CD4-positive, alpha-beta T cell treated with Interleukin-12 subunit alpha and Interleukin-12 subunit beta, for 1 hour (primary cell): ENCODE results near the gene METTL8.
"Not testable (repeated sequence)": the region's sequence is repeated elsewhere in the genome, so short reads cannot be mapped to it uniquely, and the experiment has no call there.

ENCODE experiments used
- DNase-seq: peaks from one replicate; pipeline ENCODE4 v3.0.0-alpha.2; 2020

Gene METTL8

GRCh38 chr2:171430516-171431410 lies 3.0 kb downstream of the METTL8 start:
- no peak for DNase-seq

DNA sequence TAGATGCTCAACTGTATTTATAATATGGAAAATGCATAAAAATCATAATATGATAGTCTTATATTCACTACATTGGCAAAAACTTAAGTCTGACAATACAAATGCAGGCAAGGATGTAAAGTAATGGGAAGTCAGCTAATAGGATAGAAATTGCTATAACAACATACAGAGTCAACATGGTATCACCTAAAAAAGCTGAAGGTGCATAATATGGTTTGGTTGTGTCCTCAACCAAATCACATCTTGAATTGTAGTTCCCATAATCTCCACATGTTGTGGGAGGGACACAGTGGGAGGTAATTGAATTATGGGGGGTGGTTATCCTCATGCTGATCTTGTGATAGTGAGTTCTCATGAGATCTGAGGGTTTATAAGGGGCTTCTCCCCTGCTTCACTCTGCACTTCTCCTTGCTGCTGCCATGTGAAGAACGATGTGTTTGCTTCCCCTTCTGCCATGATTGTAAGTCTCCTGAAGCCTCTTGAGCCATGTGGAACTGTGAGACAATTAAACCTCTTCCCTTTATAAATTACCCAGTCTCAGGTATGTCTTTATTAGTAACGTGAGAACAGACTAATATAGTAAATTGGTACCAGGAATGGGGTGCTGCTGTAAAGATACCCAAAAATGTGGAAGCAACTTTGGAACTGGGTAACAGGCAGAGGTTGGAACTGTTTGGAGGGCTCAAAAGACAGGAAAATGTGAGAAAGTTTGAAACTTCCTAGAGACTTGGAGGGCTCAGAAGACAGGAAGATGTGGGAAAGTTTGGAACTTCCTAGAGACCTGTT lies 10.9 kb downstream of the METTL8 start:
- DNase-seq, result not testable (repeated sequence)

GRCh38 chr2:171420728-171421563 lies 12.8 kb downstream of the METTL8 start:
- DNase-seq, result no peak

GRCh38 chr2:171419333-171419732 lies 14.5 kb downstream of the METTL8 start:
- DNase-seq, result no peak

DNA sequence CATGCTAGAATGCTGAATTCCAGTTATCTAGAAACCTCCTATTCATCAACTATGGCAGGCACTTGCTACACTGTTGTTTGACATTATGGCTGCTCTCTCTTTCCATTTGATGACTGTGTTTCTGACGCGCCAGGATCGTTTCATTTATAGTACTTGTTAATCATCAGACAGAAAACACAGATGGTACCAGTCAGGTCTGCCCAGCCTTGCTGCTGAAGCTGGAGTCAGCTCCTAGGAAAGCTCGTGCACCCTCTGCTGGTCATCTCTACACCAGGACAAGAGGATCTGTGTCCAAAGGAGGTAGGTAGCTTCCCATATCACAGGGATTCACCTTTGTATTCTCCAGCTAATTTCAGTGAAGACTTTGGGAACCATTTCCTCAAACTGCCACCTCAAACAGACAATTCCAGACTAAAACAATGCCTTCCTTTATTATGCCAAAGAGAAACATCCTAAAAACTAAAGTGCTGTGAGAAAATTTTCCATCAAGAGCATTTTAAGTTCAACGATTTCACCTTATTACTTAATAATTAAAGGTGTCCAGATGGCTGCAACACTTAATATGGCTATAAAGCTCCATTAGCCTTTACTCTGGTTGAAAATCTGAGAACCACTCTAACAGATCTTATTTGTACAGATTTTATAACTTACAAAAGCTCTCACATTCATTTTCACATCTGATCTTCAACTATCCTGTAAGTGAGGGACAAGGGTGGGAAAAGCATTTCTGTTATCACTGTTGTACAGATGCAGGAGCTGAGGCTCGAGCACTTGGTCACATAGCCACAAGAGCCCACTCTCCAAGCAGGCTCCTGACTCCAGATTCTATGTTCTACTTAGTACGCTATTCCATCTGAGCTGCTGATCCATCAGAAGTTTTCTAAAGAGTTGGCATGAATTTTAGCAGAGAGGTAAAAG lies 17.5 kb downstream of the METTL8 start:
- DNase-seq, result peak; percentile 81

- DNase-seq, result not testable (repeated sequence)
Observed at GRCh38 chr2:171414645-171415044, 19.1 kb downstream of the METTL8 start.

DNA sequence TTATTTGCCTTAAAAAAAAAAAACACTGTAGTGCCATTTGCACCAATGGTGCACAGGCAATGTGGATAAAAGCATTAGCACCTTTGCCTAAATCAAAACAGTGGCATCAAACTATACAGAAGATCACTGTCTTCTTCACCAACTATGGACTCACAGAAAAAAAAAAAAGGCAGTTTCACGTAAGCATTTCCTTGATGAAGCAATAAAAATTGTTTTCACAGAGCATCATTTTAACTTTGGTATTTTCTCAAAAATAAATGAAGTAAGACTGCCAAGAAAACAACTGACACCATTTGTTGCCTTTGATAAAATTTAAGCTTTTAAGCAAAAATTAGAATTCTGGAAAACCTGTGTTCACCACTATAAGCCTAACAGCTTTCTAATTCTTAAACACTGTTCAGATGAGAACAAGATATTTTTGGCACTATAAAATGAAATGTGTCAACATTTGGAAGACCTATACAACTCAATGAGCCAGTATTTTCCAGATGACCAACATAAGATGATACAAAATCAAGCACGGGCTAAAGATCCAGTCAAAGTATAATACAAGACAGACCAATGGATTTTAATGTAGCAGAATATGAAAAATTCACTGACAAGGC lies 21.1 kb downstream of the METTL8 start:
- no peak for DNase-seq

- no peak for DNase-seq
Observed at GRCh38 chr2:171411791-171412483, 21.9 kb downstream of the METTL8 start.

DNA sequence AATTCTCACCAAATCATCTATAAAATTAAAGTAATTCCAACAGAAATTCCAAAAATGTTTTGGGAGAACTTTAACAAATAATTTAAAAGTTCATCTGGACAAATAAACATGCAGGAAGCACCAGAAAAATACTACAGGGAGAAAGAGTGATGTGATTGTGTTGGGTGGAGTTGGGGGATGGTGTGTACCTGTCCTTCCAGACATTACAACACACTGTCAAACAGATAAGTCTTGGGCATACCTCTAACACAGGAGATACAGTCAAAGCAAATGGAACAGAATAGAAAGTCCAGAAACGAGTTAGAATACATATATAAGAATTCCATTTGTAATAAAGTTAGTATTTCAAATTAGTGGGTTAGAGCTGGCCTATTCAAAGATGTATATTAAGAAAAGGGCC lies 22.6 kb downstream of the METTL8 start:
- DNase-seq, result no peak

DNA sequence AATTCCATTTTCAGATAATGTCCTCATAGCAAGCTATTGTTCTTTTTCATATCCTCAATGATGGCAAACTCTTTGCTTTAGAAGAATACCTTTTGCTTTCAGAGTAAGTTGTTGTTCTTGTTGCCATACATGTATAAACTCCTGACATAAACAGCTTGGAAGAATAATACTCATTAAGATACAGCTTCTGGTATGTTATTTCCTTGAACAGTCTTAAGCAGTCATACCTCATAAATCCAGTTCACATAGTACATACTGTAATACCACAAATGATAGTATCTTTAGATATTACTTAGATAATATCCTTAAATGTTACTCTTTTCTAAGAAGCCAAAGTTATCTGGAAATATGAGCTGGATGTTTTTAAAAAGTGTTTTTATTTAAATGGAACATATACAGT lies 23.2 kb downstream of the METTL8 start:
- no peak for DNase-seq

DNA sequence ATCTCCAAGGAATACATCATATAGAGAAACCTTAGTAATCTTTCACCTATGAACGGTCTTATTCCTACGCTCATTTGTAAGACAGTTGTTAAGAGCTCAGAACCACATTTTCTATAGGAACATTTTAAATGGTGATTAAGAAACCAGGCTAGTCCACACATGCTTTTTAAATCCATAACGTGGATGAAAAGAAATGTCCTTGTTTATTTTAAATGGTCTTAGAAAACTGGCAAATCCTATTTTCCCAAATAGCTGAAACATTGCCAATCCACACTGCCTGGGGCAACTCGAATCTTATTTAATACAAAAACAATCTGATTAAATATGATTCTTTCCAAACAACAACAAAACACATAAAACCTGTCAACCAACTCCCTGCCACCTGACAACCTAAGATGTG lies 23.7 kb downstream of the METTL8 start:
- no peak for DNase-seq

- DNase-seq, result peak; percentile 16
Observed at GRCh38 chr2:171409436-171409971, 24.3 kb downstream of the METTL8 start.

DNA sequence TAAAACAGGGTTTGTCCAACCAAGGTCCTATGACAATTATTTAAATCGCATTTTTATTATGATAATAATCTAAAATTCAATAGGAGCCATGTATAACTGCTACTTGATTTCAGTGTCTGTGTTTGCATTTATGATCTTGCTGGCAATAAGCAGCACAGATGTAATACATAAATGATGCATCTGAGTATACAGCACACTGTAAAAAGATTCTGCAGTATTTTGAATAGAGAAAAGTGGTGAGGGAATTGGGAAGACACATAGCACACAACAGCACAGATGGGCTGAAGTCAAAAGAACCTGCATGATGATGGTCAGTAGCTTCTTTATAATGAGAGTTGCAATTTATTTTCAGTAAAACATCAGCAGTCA lies 26.1 kb downstream of the METTL8 start:
- DNase-seq, result no peak

DNA sequence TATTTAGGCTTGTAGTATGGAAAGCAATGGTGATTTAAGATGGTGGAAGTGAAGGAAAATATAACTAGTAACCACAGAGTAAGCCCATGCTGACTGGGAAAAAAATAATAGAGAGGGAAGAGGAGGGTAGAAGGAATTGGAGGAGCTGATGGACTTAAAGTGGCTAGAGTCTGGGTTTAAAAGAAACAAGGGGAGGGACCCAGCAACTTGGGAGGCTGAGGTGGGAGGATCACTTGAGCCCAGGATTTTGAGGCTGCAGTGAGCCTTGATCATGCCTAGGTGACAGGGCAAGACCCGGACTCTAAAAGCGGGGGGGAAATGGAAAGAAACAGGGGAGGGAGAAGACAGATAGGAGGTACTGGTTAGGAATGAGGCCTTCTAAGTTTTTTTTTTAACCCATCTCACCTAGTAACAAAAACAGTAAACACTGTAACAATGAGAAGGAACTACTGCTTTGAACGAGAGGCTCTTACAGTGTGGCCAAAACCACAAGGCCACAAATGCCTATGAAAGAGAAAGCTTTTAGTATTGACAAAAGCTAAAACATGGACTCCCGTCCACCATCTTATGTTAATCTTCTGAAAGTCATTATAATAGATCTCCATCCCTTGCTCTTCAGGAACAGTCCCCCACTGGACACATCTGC lies 26.6 kb downstream of the METTL8 start:
- peak; percentile 8 for DNase-seq

DNA sequence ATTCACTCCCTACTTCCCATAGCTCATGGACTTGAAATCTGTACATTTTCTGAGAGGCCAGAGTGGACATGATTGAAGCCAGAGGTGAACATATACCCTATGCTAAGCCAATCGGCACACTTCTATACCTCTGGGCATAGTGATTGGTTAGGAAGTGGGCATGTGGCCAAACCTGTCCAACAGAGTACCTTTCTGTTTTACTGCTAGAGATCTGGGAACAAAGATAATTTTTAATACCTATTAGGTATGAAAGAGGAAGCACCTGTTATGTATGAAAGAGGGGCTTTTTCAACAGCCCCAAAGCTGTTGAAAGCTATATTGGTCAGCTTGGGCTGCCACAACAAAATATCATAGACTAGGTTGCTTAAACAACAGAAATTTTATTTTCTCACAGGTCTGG lies 27.7 kb downstream of the METTL8 start:
- DNase-seq, result no peak

DNA sequence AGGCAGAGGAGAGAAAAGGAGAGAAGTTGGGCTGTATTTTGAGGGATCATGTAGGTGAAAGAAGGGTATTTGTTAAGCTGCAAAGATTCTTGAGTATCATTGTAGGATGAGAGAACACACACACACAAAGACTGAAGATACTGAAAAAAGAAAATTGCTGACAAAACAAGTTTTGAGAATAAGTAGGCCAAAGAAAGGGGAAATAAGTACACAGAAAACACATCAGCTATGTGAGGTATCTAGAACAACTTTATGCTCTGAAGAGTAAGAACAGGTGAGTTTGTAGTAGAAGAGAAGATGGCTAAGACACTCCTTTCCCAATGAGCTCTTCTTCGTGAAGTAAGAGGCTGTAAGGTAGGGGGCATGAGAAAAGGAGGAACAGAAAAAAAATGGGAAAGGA lies 28.2 kb downstream of the METTL8 start:
- DNase-seq, result no peak

DNA sequence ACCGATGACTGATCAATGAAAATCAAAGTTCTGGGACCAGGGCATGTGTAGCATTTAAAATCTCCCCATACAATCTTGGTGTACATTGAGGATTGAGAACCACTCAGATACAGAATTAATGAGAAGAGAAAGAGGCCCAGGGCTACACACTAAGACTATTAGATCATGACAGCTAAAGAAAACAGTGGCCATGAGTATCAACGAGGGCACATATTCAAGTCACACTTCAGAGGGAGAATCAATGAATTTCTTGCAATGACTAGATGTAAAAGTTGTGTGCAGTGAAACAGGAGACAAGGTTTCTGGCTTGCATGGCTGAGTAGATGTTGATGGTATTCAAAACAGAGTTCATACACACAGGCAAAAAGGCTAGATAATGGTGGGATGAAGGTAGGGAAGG lies 29.1 kb downstream of the METTL8 start:
- DNase-seq, result no peak

- no peak for DNase-seq
Observed at GRCh38 chr2:171404261-171404660, 29.5 kb downstream of the METTL8 start.

DNA sequence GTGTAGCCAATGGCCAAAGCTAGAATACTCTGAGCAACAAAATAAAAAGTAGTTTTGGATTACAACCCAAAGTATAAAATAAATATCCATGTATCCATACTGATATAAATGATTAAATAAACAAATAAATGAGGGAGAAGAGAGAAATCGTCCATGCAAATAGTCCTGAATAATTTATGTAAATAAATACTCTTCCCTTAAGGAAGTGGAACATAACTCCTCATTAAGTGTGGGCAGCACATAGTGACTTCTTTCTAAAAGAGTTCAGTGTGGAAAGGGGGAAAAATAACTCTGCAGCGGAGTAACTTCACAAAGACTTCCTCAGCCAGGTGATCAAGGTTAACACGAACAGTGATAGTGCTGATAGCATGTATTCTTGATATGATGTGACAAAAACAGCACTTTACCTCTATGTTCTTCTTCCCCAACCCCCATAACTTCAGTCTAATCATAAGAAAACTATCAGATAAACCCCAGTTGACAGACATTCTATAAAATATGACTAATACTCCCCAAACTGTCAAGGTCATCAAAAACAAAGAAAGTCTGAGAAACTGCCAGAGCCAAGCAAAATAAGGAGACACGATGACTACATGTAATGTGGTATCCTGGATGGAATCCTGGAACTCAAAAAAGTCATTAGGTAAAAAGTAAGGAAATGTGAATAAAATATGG lies 30.7 kb downstream of the METTL8 start:
- DNase-seq, result no peak

- no peak for DNase-seq
Observed at GRCh38 chr2:171401947-171402346, 31.8 kb downstream of the METTL8 start.
